Measurements from ENCODE around the gene CYB561.

CYB561 gene

GRCh38 chr17:63431939-63432804 lies 13.9 kb downstream of the CYB561 start:
- DNase-seq, result no peak

GRCh38 chr17:63431618-63431938 lies 14.5 kb downstream of the CYB561 start:
- DNase-seq, result no peak

GRCh38 chr17:63430223-63430622 lies 15.9 kb downstream of the CYB561 start:
- DNase-seq, result no peak

GRCh38 chr17:63429766-63430165 lies 16.3 kb downstream of the CYB561 start:
- DNase-seq, result no peak

GRCh38 chr17:63426917-63427308 lies 19.2 kb downstream of the CYB561 start:
- DNase-seq, result no peak

GRCh38 chr17:63426041-63426916 lies 19.8 kb downstream of the CYB561 start:
- no peak for DNase-seq

- peak; percentile 70 for DNase-seq
Observed at GRCh38 chr17:63425483-63425882, 20.6 kb downstream of the CYB561 start.

- DNase-seq, result no peak
Observed at GRCh38 chr17:63423963-63424362, 22.1 kb downstream of the CYB561 start.

GRCh38 chr17:63423251-63423950 lies 22.7 kb downstream of the CYB561 start:
- no peak for DNase-seq

- DNase-seq, result no peak
Observed at GRCh38 chr17:63421681-63422645, 24.1 kb downstream of the CYB561 start.

GRCh38 chr17:63420868-63421680 lies 25.0 kb downstream of the CYB561 start:
- no peak for DNase-seq

- no peak for DNase-seq
Observed at GRCh38 chr17:63419949-63420867, 25.9 kb downstream of the CYB561 start.

- DNase-seq, result no peak
Observed at GRCh38 chr17:63419398-63419797, 26.7 kb downstream of the CYB561 start.

- DNase-seq, result no peak
Observed at GRCh38 chr17:63418540-63418939, 27.6 kb downstream of the CYB561 start.

GRCh38 chr17:63414222-63414621 lies 31.9 kb downstream of the CYB561 start:
- DNase-seq, result no peak

GRCh38 chr17:63413128-63413527 lies 33.0 kb downstream of the CYB561 start:
- no peak for DNase-seq

GRCh38 chr17:63412234-63412633 lies 33.9 kb downstream of the CYB561 start:
- DNase-seq, result no peak

GRCh38 chr17:63407741-63408330 lies 38.3 kb downstream of the CYB561 start:
- no peak for DNase-seq

GRCh38 chr17:63406689-63407330 lies 39.3 kb downstream of the CYB561 start:
- DNase-seq, result peak; percentile 84
